Diencephalon (tissue), 1 donor: ENCODE data around the gene SH3BP1. TPM values are rescaled to one million over a fixed set of nuclear protein-coding genes. Genes with fewer than 3 reads are reported as not detected.

ENCODE experiments used
- small RNA-seq: library from RNA; depleted of rRNA; stranded (forward); fragments of <200 nt; gene quantifications from one replicate; pipeline ENCODE3, GENCODE V24; 2014
- total RNA-seq: library from RNA; depleted of rRNA; stranded (reverse); fragments of >200 nt; gene quantifications from one replicate; pipeline ENCODE4 v1.2.3, GENCODE V29; 2014

SH3BP1 gene
- 0.92 TPM for total RNA-seq

GRCh38 chr22:37639070-37639760 lies at the start of gene SH3BP1:
Gene SH3BP1 (plus strand): TSS chr22:37639669. CDS start chr22:37639788, 119 bp downstream.

GRCh38 chr22:37608477-37609239 lies 30.8 kb upstream of the SH3BP1 start, which contains the start of gene GGA1:
Gene GGA1 (plus strand): TSS chr22:37608834. CDS start chr22:37608861, 27 bp downstream.

GRCh38 chr22:37658133-37659065 lies 18.9 kb downstream of the SH3BP1 start, which contains the start of gene PDXP:
Gene PDXP (plus strand): TSS chr22:37658723. CDS start chr22:37658783, 60 bp downstream.

GRCh38 chr22:37674951-37675929 lies 35.8 kb downstream of the SH3BP1 start, which contains the start of gene LGALS1:
Gene LGALS1 (plus strand): TSS chr22:37675636. CDS start chr22:37675703, 67 bp downstream.

GRCh38 chr22:37686002-37686982 lies 46.8 kb downstream of the SH3BP1 start, which contains the start of gene NOL12:
Gene NOL12 (plus strand): TSS chr22:37686343. CDS start chr22:37686393, 50 bp downstream.

GRCh38 chr22:37696657-37697537 lies 57.4 kb downstream of the SH3BP1 start, which contains the start of gene TRIOBP:
Gene TRIOBP (plus strand): TSS chr22:37697048. CDS start chr22:37701366, 4,318 bp downstream.

Small RNA genes lying within 50 kb of the gene (small RNA-seq; reads per million reads assigned to genes)
- gene RN7SL385P, result not detected

Other genes starting within 250 kb of the SH3BP1 start
- gene ELFN2, start 212.2 kb upstream of the SH3BP1 start, total RNA-seq, result 16.8 TPM
- gene MFNG, start 153.3 kb upstream of the SH3BP1 start, total RNA-seq, result 4.2 TPM
- 4.6 TPM for gene CARD10, start 120.3 kb upstream of the SH3BP1 start, total RNA-seq
- 3.2 TPM for gene CDC42EP1, start 79.2 kb upstream of the SH3BP1 start, total RNA-seq
- gene LGALS2, start 59.6 kb upstream of the SH3BP1 start, total RNA-seq, result not detected
- 37.6 TPM for gene GGA1, start 30.8 kb upstream of the SH3BP1 start, total RNA-seq
- gene PDXP, start 19.1 kb downstream of the SH3BP1 start, total RNA-seq, result 56.1 TPM
- 107 TPM for gene LGALS1, start 36.0 kb downstream of the SH3BP1 start, total RNA-seq
- 15.0 TPM for gene NOL12, start 46.7 kb downstream of the SH3BP1 start, total RNA-seq
- 16.1 TPM for gene TRIOBP, start 57.4 kb downstream of the SH3BP1 start, total RNA-seq
- gene GCAT, start 168.3 kb downstream of the SH3BP1 start, total RNA-seq, result 13.8 TPM
- gene GALR3, start 183.7 kb downstream of the SH3BP1 start, total RNA-seq, result not detected
- gene ANKRD54, start 204.7 kb downstream of the SH3BP1 start, total RNA-seq, result 27.2 TPM
- 478 TPM for gene EIF3L, start 209.8 kb downstream of the SH3BP1 start, total RNA-seq